Measurements from ENCODE around the gene CCDC85A.
A peak's percentile ranks its signal among the peaks of the same experiment; 100 is the strongest.

The CCDC85A gene

GRCh38 chr2:56184500-56185011 lies 766 bp downstream of the CCDC85A start:
- no peak for TF ChIP-seq USF1 (IDR thresholded peaks at IDR 0.05)
- no peak for TF ChIP-seq CREB1 (IDR thresholded peaks at IDR 0.05; ENCODE audit: low read depth)
- TF ChIP-seq TAF1 (IDR thresholded peaks at IDR 0.05; ENCODE audit: low read depth) = no peak
- TF ChIP-seq MAX (IDR thresholded peaks at IDR 0.05) = peak; percentile 26; the same call in 1 of the 2 replicates
- TF ChIP-seq CEBPB (IDR thresholded peaks at IDR 0.05) = no peak

GRCh38 chr2:56185101-56185581 lies 1.4 kb downstream of the CCDC85A start:
- TF ChIP-seq REST (IDR thresholded peaks at IDR 0.05; ENCODE audit: low read depth) (no peak), TCF12 (IDR thresholded peaks at IDR 0.05; ENCODE audit: low read depth) (no peak), ZBTB7A (IDR thresholded peaks at IDR 0.05; ENCODE audit: low read depth) (no peak), YY1 (IDR thresholded peaks at IDR 0.05; ENCODE audit: low read depth) (no peak), TAF1 (IDR thresholded peaks at IDR 0.05; ENCODE audit: low read depth) (no peak), FOXM1 (IDR thresholded peaks at IDR 0.05; ENCODE audit: borderline replicate concordance, low read depth) (no peak), MAX (IDR thresholded peaks at IDR 0.05) (no peak), TEAD4 (IDR thresholded peaks at IDR 0.05) (no peak), USF1 (IDR thresholded peaks at IDR 0.05) (no peak), CEBPB (IDR thresholded peaks at IDR 0.05) (no peak), EP300 (IDR thresholded peaks at IDR 0.05; ENCODE audit: borderline replicate concordance) (no peak), CREB1 (IDR thresholded peaks at IDR 0.05; ENCODE audit: low read depth) (no peak), RAD21 (IDR thresholded peaks at IDR 0.05; ENCODE audit: low read depth) (no peak), EGR1 (IDR thresholded peaks at IDR 0.05) (no peak)

GRCh38 chr2:56185582-56186046 lies 1.8 kb downstream of the CCDC85A start:
- TF ChIP-seq TAF1 (IDR thresholded peaks at IDR 0.05; ENCODE audit: low read depth) (no peak), ZBTB7A (IDR thresholded peaks at IDR 0.05; ENCODE audit: low read depth) (no peak), TCF12 (IDR thresholded peaks at IDR 0.05; ENCODE audit: low read depth) (no peak), EP300 (IDR thresholded peaks at IDR 0.05; ENCODE audit: borderline replicate concordance) (no peak), CEBPB (IDR thresholded peaks at IDR 0.05) (no peak), NFIC (IDR thresholded peaks at IDR 0.05) (no peak), YY1 (IDR thresholded peaks at IDR 0.05; ENCODE audit: low read depth) (no peak), FOXM1 (IDR thresholded peaks at IDR 0.05; ENCODE audit: borderline replicate concordance, low read depth) (no peak), REST (IDR thresholded peaks at IDR 0.05; ENCODE audit: low read depth) (no peak), TEAD4 (IDR thresholded peaks at IDR 0.05) (no peak), CREB1 (IDR thresholded peaks at IDR 0.05; ENCODE audit: low read depth) (no peak)

- TF ChIP-seq RAD21 (IDR thresholded peaks at IDR 0.05; ENCODE audit: low read depth) (peak; percentile 65), NFIC (IDR thresholded peaks at IDR 0.05) (no peak), MAX (IDR thresholded peaks at IDR 0.05) (no peak), TCF12 (IDR thresholded peaks at IDR 0.05; ENCODE audit: low read depth) (no peak)
Measured at GRCh38 chr2:56191617-56192016, 7.8 kb downstream of the CCDC85A start.

- TF ChIP-seq TCF12 (IDR thresholded peaks at IDR 0.05; ENCODE audit: low read depth) = no peak
- TF ChIP-seq TEAD4 (IDR thresholded peaks at IDR 0.05) = no peak
- TF ChIP-seq TAF1 (IDR thresholded peaks at IDR 0.05; ENCODE audit: low read depth) = no peak
- TF ChIP-seq CREB1 (IDR thresholded peaks at IDR 0.05; ENCODE audit: low read depth) = no peak
- TF ChIP-seq NFIC (IDR thresholded peaks at IDR 0.05) = no peak
- no peak for TF ChIP-seq USF1 (IDR thresholded peaks at IDR 0.05)
- TF ChIP-seq EGR1 (IDR thresholded peaks at IDR 0.05) = no peak
- TF ChIP-seq EP300 (IDR thresholded peaks at IDR 0.05; ENCODE audit: borderline replicate concordance) = no peak
- TF ChIP-seq FOXM1 (IDR thresholded peaks at IDR 0.05; ENCODE audit: borderline replicate concordance, low read depth) = no peak
- TF ChIP-seq YY1 (IDR thresholded peaks at IDR 0.05; ENCODE audit: low read depth) = no peak
- TF ChIP-seq RAD21 (IDR thresholded peaks at IDR 0.05; ENCODE audit: low read depth) = no peak
- no peak for TF ChIP-seq REST (IDR thresholded peaks at IDR 0.05; ENCODE audit: low read depth)
- no peak for TF ChIP-seq ZBTB7A (IDR thresholded peaks at IDR 0.05; ENCODE audit: low read depth)
- TF ChIP-seq MAX (IDR thresholded peaks at IDR 0.05) = no peak
- no peak for TF ChIP-seq CEBPB (IDR thresholded peaks at IDR 0.05)
Measured at GRCh38 chr2:56192664-56193305, 9.0 kb downstream of the CCDC85A start.

All from Ishikawa (cell line).